H9 (cell line): Measurements from ENCODE around the gene ZNF431. TPM values are rescaled to one million over a fixed set of nuclear protein-coding genes. Genes with fewer than 3 reads are reported as not detected.

Source experiments
- DNase-seq: peaks from one replicate; pipeline ENCODE4 v3.0.0-alpha.2; 2017
- H2AFZ ChIP-seq: one replicate; pipeline ENCODE4 v1.6.1; 2013; ENCODE audit warnings: mild to moderate bottlenecking, low read length, control low read depth, moderate library complexity
- H2AK5ac ChIP-seq: 2 replicates; pipeline ENCODE4 v1.6.1; 2013; ENCODE audit warnings: low read length, control low read depth, mixed read lengths; ENCODE audit not compliant: insufficient read length
- H2BK120ac ChIP-seq: one replicate; pipeline ENCODE4 v1.6.1; 2013; ENCODE audit warnings: low read depth, mild to moderate bottlenecking, low read length, control low read depth, inconsistent platforms; ENCODE audit not compliant: poor library complexity, severe bottlenecking
- H2BK12ac ChIP-seq: 2 replicates; pipeline ENCODE4 v1.6.1; 2013; ENCODE audit warnings: low read length, control low read depth, mixed read lengths, low read depth; ENCODE audit not compliant: insufficient read length
- H2BK15ac ChIP-seq: 2 replicates; pipeline ENCODE4 v1.6.1; 2013; ENCODE audit warnings: low read depth, low read length, control low read depth
- H2BK20ac ChIP-seq: one replicate; pipeline ENCODE4 v1.6.1; 2013; ENCODE audit warnings: low read depth, mild to moderate bottlenecking, low read length, control low read depth, inconsistent platforms; ENCODE audit not compliant: poor library complexity, severe bottlenecking
- H2BK5ac ChIP-seq: 2 replicates; pipeline ENCODE4 v1.6.1; 2013; ENCODE audit warnings: low read length, control low read depth, mixed read lengths; ENCODE audit not compliant: insufficient read length
- H3K14ac ChIP-seq: 2 replicates; pipeline ENCODE4 v1.6.1; 2013; ENCODE audit warnings: low read length, control low read depth; ENCODE audit not compliant: insufficient read depth
- H3K18ac ChIP-seq: 2 replicates; pipeline ENCODE4 v1.6.1; 2013; ENCODE audit warnings: low read depth, mild to moderate bottlenecking, mixed read lengths, low read length, control low read depth; ENCODE audit not compliant: insufficient read length
- H3K23ac ChIP-seq: 2 replicates; pipeline ENCODE4 v1.6.1; 2013; ENCODE audit warnings: low read length, control low read depth, mixed read lengths, low read depth; ENCODE audit not compliant: insufficient read length
- H3K23me2 ChIP-seq: 2 replicates; pipeline ENCODE4 v1.6.1; 2013; ENCODE audit warnings: low read depth, mild to moderate bottlenecking, mixed read lengths, low read length, control low read depth; ENCODE audit not compliant: insufficient read length, poor library complexity, severe bottlenecking
- H3K27ac ChIP-seq: 2 replicates; pipeline ENCODE4 v1.5.1; 2013; ENCODE audit warnings: low read length, control low read depth, mixed read lengths, low read depth; ENCODE audit not compliant: insufficient read length
- H3K27me3 ChIP-seq: 2 replicates; pipeline ENCODE4 v1.6.1; 2013; ENCODE audit warnings: low read length, control low read depth, inconsistent platforms; ENCODE audit not compliant: insufficient read depth
- H3K4ac ChIP-seq: 2 replicates; pipeline ENCODE4 v1.6.1; 2013; ENCODE audit warnings: low read depth, mild to moderate bottlenecking, control low read depth, inconsistent platforms, low read length, moderate library complexity
- H3K4me1 ChIP-seq: 2 replicates; pipeline ENCODE4 v1.6.1; 2013; ENCODE audit warnings: low read length, control low read depth, inconsistent platforms; ENCODE audit not compliant: insufficient read depth
- H3K4me2 ChIP-seq: 2 replicates; pipeline ENCODE4 v1.6.1; 2013; ENCODE audit warnings: low read length, control low read depth, mixed read lengths; ENCODE audit not compliant: insufficient read length, insufficient read depth
- H3K56ac ChIP-seq: 2 replicates; pipeline ENCODE4 v1.6.1; 2013; ENCODE audit warnings: low read depth, mild to moderate bottlenecking, mixed read lengths, low read length, control low read depth; ENCODE audit not compliant: insufficient read length
- H3K79me1 ChIP-seq: 2 replicates; pipeline ENCODE4 v1.6.1; 2013; ENCODE audit warnings: low read depth, mild to moderate bottlenecking, moderate library complexity, low read length, control low read depth, inconsistent platforms; ENCODE audit not compliant: insufficient read depth, poor library complexity, severe bottlenecking
- H3K79me2 ChIP-seq: 2 replicates; pipeline ENCODE4 v1.6.1; 2013; ENCODE audit warnings: low read length, control low read depth, inconsistent platforms; ENCODE audit not compliant: insufficient read depth
- H3K9ac ChIP-seq: 2 replicates; pipeline ENCODE4 v1.6.1; 2013; ENCODE audit warnings: low read length, control low read depth, mixed read lengths; ENCODE audit not compliant: insufficient read length; ENCODE audit errors: extremely low read depth
- H3K9me3 ChIP-seq: one replicate; pipeline ENCODE4 v1.6.1; 2013; ENCODE audit warnings: low read depth, low read length, inconsistent platforms; ENCODE audit not compliant: control insufficient read depth
- H3T11ph ChIP-seq: one replicate; pipeline ENCODE4 v1.6.1; 2013; ENCODE audit warnings: mild to moderate bottlenecking, low read length, control low read depth, inconsistent platforms
- H4K20me1 ChIP-seq: one replicate; pipeline ENCODE4 v1.6.1; 2013; ENCODE audit not compliant: control insufficient read depth, insufficient read length, insufficient read depth
- H4K5ac ChIP-seq: 2 replicates; pipeline ENCODE4 v1.6.1; 2013; ENCODE audit warnings: low read depth, mild to moderate bottlenecking, mixed read lengths, low read length, control low read depth; ENCODE audit not compliant: insufficient read length
- H4K8ac ChIP-seq: replicated peaks from 2 replicates; pipeline ENCODE4 v1.6.1; 2013; ENCODE audit warnings: low read length, control low read depth, mixed read lengths, low read depth; ENCODE audit not compliant: insufficient read length
- H4K91ac ChIP-seq: 2 replicates; pipeline ENCODE4 v1.6.1; 2013; ENCODE audit warnings: low read depth, mild to moderate bottlenecking, moderate library complexity, mixed read lengths, low read length, control low read depth; ENCODE audit not compliant: insufficient read length
- H3K27ac Mint-ChIP-seq, 3 experiments: 2 replicates in 2 of 3; 3 replicates in 1 of 3; pipeline ENCODE4 v1.8.0; 2020 to 2021; ENCODE audit warnings: mixed read lengths in 3 of 3, mild to moderate bottlenecking in 1 of 3, moderate library complexity in 1 of 3
- H3K27me3 Mint-ChIP-seq: 2 replicates; pipeline ENCODE4 v1.8.0; 2021; ENCODE audit warnings: low read depth, mild to moderate bottlenecking, moderate library complexity, mixed read lengths
- H3K36me3 Mint-ChIP-seq, 3 experiments: 2 replicates in 2 of 3; 3 replicates in 1 of 3; pipeline ENCODE4 v1.8.0; 2020 to 2021; ENCODE audit warnings: low read depth in 3 of 3, mixed read lengths in 3 of 3; ENCODE audit not compliant: insufficient read depth in 1 of 3
- H3K4me1 Mint-ChIP-seq, 2 experiments: 2 replicates each; pipeline ENCODE4 v1.8.0; 2020; ENCODE audit warnings: mixed read lengths in 2 of 2
- H3K4me3 Mint-ChIP-seq, 2 experiments: 2 replicates in 1 of 2; 3 replicates in 1 of 2; pipeline ENCODE4 v1.8.0; 2020 to 2021; ENCODE audit warnings: mild to moderate bottlenecking in 2 of 2, mixed read lengths in 2 of 2, moderate library complexity in 1 of 2
- H3K9me3 Mint-ChIP-seq, 2 experiments: 2 replicates in 1 of 2; 3 replicates in 1 of 2; pipeline ENCODE4 v1.8.0; 2020; ENCODE audit warnings: mild to moderate bottlenecking in 2 of 2, mixed read lengths in 2 of 2, moderate library complexity in 1 of 2
- WGBS: extraction: QIAGEN DNeasy Blood & Tissue Kit; methylation state at CpG from one replicate; pipeline ENCODE4 v1.1.7; 2013; ENCODE audit warnings: missing lambda C conversion rate, low lambda C conversion rate, mixed read lengths; ENCODE audit not compliant: insufficient read length; ENCODE audit errors: extremely low coverage; 5-methylcytosine and 5-hydroxymethylcytosine counted together
- total RNA-seq: library from RNA; stranded (reverse); gene quantifications from 2 replicates; pipeline ENCODE4 v1.2.1, GENCODE V29; 2021
- TF ChIP-seq, protein P1 (sequence below): fragments of 200-600 bp; sonication (generic); conservative IDR thresholded peaks from 3 replicates; pipeline ENCODE4 v1.8.0; 2021; ENCODE audit warnings: antibody characterized with exemption, mild to moderate bottlenecking

The ZNF431 gene
- total RNA-seq, 1 experiment from 2014 or later, result 47.4 TPM

DNA sequence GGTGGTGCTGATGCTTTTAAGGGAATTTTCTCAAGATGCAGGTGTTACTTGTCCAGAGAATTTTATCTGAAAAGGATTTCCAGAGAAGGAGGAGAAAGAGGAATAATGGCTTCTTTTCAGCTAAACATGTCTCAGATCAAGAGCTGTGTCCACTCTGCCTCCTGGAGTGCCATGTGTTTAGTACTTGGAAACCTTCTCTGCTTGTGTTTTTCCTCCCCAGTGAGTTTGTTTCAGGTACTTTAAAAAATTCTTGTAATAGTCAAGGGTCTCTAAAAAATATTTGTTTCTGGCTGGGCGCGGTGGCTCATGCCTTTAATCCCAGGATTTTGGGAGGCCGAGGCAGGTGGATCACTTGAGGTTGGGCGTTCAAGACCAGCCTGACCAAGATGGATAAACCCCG is 22.7 kb downstream of the ZNF431 start:
- H2BK20ac ChIP-seq, result no peak overlapping the region
- no peak overlapping the region for H3K23ac ChIP-seq
- H2BK120ac ChIP-seq, result no peak overlapping the region
- peaks cover 2% of the 10 kb centered on the region; the same call in 1 of the 2 replicates for H3K79me2 ChIP-seq
- no peak overlapping the region for H4K91ac ChIP-seq
- no peak overlapping the region for H4K5ac ChIP-seq
- TF ChIP-seq, protein P1, sequence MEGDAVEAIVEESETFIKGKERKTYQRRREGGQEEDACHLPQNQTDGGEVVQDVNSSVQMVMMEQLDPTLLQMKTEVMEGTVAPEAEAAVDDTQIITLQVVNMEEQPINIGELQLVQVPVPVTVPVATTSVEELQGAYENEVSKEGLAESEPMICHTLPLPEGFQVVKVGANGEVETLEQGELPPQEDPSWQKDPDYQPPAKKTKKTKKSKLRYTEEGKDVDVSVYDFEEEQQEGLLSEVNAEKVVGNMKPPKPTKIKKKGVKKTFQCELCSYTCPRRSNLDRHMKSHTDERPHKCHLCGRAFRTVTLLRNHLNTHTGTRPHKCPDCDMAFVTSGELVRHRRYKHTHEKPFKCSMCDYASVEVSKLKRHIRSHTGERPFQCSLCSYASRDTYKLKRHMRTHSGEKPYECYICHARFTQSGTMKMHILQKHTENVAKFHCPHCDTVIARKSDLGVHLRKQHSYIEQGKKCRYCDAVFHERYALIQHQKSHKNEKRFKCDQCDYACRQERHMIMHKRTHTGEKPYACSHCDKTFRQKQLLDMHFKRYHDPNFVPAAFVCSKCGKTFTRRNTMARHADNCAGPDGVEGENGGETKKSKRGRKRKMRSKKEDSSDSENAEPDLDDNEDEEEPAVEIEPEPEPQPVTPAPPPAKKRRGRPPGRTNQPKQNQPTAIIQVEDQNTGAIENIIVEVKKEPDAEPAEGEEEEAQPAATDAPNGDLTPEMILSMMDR, result no peak
- no peak overlapping the region for H3K27ac ChIP-seq
- no peak overlapping the region for H2AK5ac ChIP-seq
- H2BK15ac ChIP-seq, result no peak overlapping the region
- H2BK12ac ChIP-seq, result no peak overlapping the region
- H3K9me3 Mint-ChIP-seq, result no peaks in the 10 kb centered on the region
- DNase-seq, result no peak
- H3K23me2 ChIP-seq, result no peaks in the 10 kb centered on the region
- H3K27me3 ChIP-seq, result no peaks in the 10 kb centered on the region
- no peak overlapping the region for H4K8ac ChIP-seq
- WGBS, result no CpG with 5 or more reads among the region's 5 CpGs
- no peak overlapping the region for H2AFZ ChIP-seq
- no peaks in the 10 kb centered on the region for H3K27me3 Mint-ChIP-seq
- H3K4me1 Mint-ChIP-seq, result no peaks in the 10 kb centered on the region
- H3K4me3 Mint-ChIP-seq, result no peak overlapping the region
- peaks cover 14% of the 10 kb centered on the region for H3K79me1 ChIP-seq
- no peak overlapping the region for H3K14ac ChIP-seq
- no peak overlapping the region for H3K18ac ChIP-seq
- peaks cover 27 to 53% (median 48%) of the 10 kb centered on the region in 3 experiments; a peak in 6 of 7 replicates for H3K36me3 Mint-ChIP-seq
- no peak overlapping the region for H3K4ac ChIP-seq
- H4K20me1 ChIP-seq, result no peaks in the 10 kb centered on the region
- no peak overlapping the region for H2BK5ac ChIP-seq
- no peaks in the 10 kb centered on the region for H3K9me3 ChIP-seq
- H3K4me2 ChIP-seq, result no peak overlapping the region
- peak overlapping the region in 2 of 3 experiments; percentile 54 to 70; a peak in 5 of 7 replicates for H3K27ac Mint-ChIP-seq
- no peak overlapping the region for H3K56ac ChIP-seq
- no peak overlapping the region for H3K9ac ChIP-seq
- H3K4me1 ChIP-seq, result no peaks in the 10 kb centered on the region
- no peak overlapping the region for H3T11ph ChIP-seq
